Nephron (organoid): ENCODE measurements around the gene DSC1.

Experiments used
- H3K27ac Mint-ChIP-seq, 3 experiments: 2 replicates each; pipeline ENCODE4 v1.8.0; 2020; ENCODE audit warnings: mixed read lengths in 3 of 3, mild to moderate bottlenecking in 2 of 3, moderate library complexity in 1 of 3
- H3K27me3 Mint-ChIP-seq: 2 replicates; pipeline ENCODE4 v1.8.0; 2021; ENCODE audit warnings: low read depth, mild to moderate bottlenecking, moderate library complexity, mixed read lengths
- H3K36me3 Mint-ChIP-seq: 2 replicates; pipeline ENCODE4 v1.8.0; 2020; ENCODE audit warnings: low read depth, mixed read lengths
- H3K4me1 Mint-ChIP-seq: 2 replicates; pipeline ENCODE4 v1.8.0; 2020; ENCODE audit warnings: mixed read lengths
- H3K4me3 Mint-ChIP-seq, 3 experiments: 2 replicates each; pipeline ENCODE4 v1.8.0; 2020; ENCODE audit warnings: mild to moderate bottlenecking in 3 of 3, mixed read lengths in 3 of 3, moderate library complexity in 2 of 3
- H3K9me3 Mint-ChIP-seq: 2 replicates; pipeline ENCODE4 v1.8.0; 2020; ENCODE audit warnings: mixed read lengths
- CTCF ChIP-seq, 3 experiments: fragments of 200-600 bp; sonication (generic); IDR thresholded peaks; one replicate each; pipeline ENCODE4 v1.5.0; 2021; ENCODE audit warnings: antibody characterized with exemption in 3 of 3; ENCODE audit not compliant: unreplicated experiment in 3 of 3

The DSC1 gene

DNA sequence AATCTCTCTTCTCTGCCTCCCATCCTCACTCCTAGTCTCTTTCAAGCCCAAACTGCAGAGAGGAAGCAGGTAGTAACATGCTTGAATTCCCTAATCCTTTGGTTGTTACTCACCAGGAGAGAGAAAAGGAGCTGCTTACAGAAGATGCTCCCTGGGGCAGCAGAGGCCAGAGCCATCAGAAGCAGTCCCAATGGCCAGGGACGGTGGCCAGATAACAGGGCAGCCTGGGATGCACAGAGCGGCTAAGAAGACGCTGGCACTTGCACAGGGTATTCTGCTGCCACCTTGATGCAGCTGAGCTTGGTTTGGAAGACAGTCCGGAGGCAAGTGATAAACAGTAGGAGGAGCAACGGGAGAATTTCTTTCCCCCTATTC lies 250 bp downstream of the DSC1 start:
- no peak overlapping the region for H3K27ac Mint-ChIP-seq
- H3K9me3 Mint-ChIP-seq = no peaks in the 10 kb centered on the region
- H3K4me1 Mint-ChIP-seq = peaks cover 1% of the 10 kb centered on the region
- H3K36me3 Mint-ChIP-seq = no peaks in the 10 kb centered on the region
- no peak for TF ChIP-seq CTCF (IDR thresholded peaks at IDR 0.05; ENCODE audit: unreplicated experiment in 3 of 3)
- no peaks in the 10 kb centered on the region for H3K27me3 Mint-ChIP-seq
- no peak overlapping the region for H3K4me3 Mint-ChIP-seq

DNA sequence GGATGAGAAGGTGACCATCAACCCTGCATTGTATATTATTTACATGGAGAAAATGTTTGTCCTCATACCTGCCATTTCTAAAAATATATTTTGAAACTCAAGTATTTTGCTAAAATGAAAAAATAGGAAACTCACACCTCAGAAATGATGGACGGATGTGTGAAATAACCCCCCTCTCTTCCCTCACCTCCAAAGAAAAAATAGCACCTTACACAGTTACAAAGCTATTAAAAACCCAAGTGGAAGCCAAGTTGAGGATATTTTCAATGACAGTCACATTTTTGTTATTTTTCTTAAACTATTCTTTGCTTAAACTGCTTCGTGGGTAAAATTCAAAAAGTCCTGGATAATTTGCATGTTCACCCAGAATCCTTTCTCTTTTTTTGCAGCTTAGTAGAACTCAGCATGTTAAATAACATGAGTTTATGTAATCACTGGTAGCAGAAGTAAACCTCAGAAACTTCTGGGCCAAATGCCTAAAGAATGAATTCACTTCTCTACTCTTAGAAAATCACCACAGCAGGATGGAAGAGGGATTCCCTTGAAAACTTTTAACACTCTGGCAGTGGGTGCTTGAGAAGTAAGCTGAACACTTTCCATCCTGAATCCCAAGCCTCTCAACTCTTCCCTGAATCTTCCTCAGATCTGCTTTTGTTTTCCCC lies 768 bp downstream of the DSC1 start:
- peaks cover 6% of the 10 kb centered on the region for H3K4me1 Mint-ChIP-seq
- no peak overlapping the region for H3K27ac Mint-ChIP-seq
- no peaks in the 10 kb centered on the region for H3K36me3 Mint-ChIP-seq
- no peak overlapping the region for H3K4me3 Mint-ChIP-seq
- H3K9me3 Mint-ChIP-seq = no peaks in the 10 kb centered on the region
- no peaks in the 10 kb centered on the region for H3K27me3 Mint-ChIP-seq
- no peak for TF ChIP-seq CTCF (IDR thresholded peaks at IDR 0.05; ENCODE audit: unreplicated experiment in 3 of 3)

GRCh38 chr18:31156821-31157763 lies 5.6 kb downstream of the DSC1 start:
- Mint-ChIP-seq H3K9me3 (no peaks in the 10 kb centered on the region), H3K27me3 (no peaks in the 10 kb centered on the region), H3K27ac (peak overlapping the region; percentile 58 to 91 (median 89)), H3K36me3 (no peaks in the 10 kb centered on the region), H3K4me3 (peak overlapping the region in 2 of 3 experiments; percentile 5 to 48), H3K4me1 (peaks cover 9% of the 10 kb centered on the region)
- no peak for TF ChIP-seq CTCF (IDR thresholded peaks at IDR 0.05; ENCODE audit: unreplicated experiment in 3 of 3)

DNA sequence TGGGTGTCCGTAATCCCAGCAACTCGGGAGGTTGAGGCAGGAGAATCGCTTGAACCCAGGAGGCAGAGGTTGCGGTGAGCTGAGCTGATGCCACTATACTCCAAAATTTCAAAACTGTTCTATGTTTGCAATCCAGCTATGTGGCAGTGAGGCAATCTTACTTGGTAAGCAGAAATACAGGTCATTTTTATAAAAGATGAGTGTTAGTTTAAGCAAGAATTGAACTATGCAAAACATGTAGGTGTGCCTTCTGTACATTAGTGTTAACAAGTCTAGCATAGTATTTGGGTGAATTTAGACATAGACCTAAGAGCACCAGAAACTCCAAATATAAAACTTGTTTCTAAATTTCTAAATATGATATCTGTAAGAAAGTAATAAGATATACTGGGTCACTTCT lies 7.2 kb downstream of the DSC1 start:
- no peaks in the 10 kb centered on the region for H3K36me3 Mint-ChIP-seq
- no peaks in the 10 kb centered on the region for H3K9me3 Mint-ChIP-seq
- H3K27ac Mint-ChIP-seq = no peak overlapping the region
- H3K4me1 Mint-ChIP-seq = peaks cover 9% of the 10 kb centered on the region
- H3K27me3 Mint-ChIP-seq = no peaks in the 10 kb centered on the region
- TF ChIP-seq CTCF (IDR thresholded peaks at IDR 0.05; ENCODE audit: unreplicated experiment in 3 of 3) = no peak
- H3K4me3 Mint-ChIP-seq = no peak overlapping the region

DNA sequence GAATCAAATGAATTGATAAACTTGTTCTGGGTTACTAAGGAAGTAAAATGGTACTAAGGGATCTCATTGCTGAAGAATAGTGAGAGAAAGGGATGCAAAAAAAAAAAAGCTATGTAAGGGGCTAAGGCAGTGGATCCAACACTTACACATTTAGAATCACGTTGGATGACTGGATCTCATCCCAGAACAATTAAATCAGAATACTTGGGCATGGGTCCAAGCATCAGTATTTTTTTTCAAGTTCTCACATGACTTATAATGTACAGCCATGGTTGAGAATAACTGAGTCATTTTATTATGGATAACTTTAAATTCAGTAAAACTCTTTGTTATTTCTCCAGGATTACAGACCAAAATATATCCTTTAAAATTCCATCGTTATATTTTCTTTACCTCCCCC lies 8.5 kb downstream of the DSC1 start:
- Mint-ChIP-seq H3K36me3 (no peaks in the 10 kb centered on the region), H3K27me3 (no peaks in the 10 kb centered on the region), H3K27ac (peak overlapping the region in 2 of 3 experiments; percentile 10 to 25), H3K4me3 (no peak overlapping the region), H3K9me3 (no peaks in the 10 kb centered on the region), H3K4me1 (peaks cover 9% of the 10 kb centered on the region)
- no peak for TF ChIP-seq CTCF (IDR thresholded peaks at IDR 0.05; ENCODE audit: unreplicated experiment in 3 of 3)
